ENCODE results near the gene CSTPP1. TPM values are rescaled to one million over a fixed set of nuclear protein-coding genes. Genes with fewer than 3 reads are reported as not detected.

CSTPP1 gene
- total RNA-seq, 6 experiments from 2014 or later, result 3.3 to 7.5 (median 4.6) TPM

GRCh38 chr11:47144541-47144940 is 208.0 kb downstream of the CSTPP1 start:
- H3K27me3 ChIP-seq, result no peaks in the 10 kb centered on the region
- no peak overlapping the region for H3K4me3 ChIP-seq
- H3K36me3 ChIP-seq, result no peaks in the 10 kb centered on the region
- no peaks in the 10 kb centered on the region for H3K9me3 ChIP-seq
- no peaks in the 10 kb centered on the region for H3K4me1 ChIP-seq
- DNase-seq, result no peak
- no peak for ATAC-seq
- no peak overlapping the region for H3K27ac ChIP-seq
- intact Hi-C loops (cut with DNase I), result loop anchor here in 1 of 2 donors (10.0 kb wide), 1 partner anchor 60 kb away; no protein-coding TSS in a partner anchor
- TF ChIP-seq CTCF (IDR thresholded peaks at IDR 0.05) (no peak), POLR2A (IDR thresholded peaks at IDR 0.05) (no peak)
- WGBS (ENCODE audit: insufficient coverage, low coverage, low lambda C conversion rate, missing lambda C conversion rate), result 84% methylated on average over 3 of the region's 3 CpGs

- Histone ChIP-seq H3K36me3 (no peaks in the 10 kb centered on the region), H3K27me3 (no peaks in the 10 kb centered on the region), H3K4me3 (no peak overlapping the region), H3K9me3 (no peaks in the 10 kb centered on the region), H3K4me1 (no peaks in the 10 kb centered on the region), H3K27ac (no peak overlapping the region)
- ATAC-seq (no peak), DNase-seq (no peak)
- no CpG with 5 or more reads among the region's 2 CpGs for WGBS (ENCODE audit: insufficient coverage, low coverage, low lambda C conversion rate, missing lambda C conversion rate)
- intact Hi-C loops (cut with DNase I), result loop anchor here in 1 of 2 donors (10.0 kb wide), 1 partner anchor 58 kb away; no protein-coding TSS in a partner anchor
- TF ChIP-seq CTCF (IDR thresholded peaks at IDR 0.05), result no peak
- TF ChIP-seq POLR2A (IDR thresholded peaks at IDR 0.05), result no peak
Observed at GRCh38 chr11:47147250-47147649, 210.7 kb downstream of the CSTPP1 start.

DNA sequence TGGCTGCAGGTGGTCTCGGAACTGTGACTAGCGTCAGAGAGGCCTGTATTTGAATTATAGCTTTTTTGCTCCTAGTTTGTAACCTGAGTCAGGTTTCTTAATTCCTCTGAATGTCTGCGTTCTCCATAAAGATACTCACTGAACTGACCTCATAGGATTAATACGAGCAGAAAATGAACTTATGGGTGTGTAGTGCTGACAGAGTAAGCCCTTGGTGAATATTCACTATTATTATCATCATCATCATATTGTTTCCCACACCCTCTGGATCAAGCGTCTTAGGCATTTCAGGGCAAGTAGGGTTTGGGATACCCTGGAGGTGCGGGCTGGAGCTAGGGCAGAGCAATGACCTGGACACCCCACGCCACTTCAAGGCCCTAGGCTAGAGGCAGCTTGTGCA is 211.1 kb downstream of the CSTPP1 start:
- ATAC-seq (no peak), DNase-seq (no peak)
- Histone ChIP-seq H3K27ac (no peak overlapping the region), H3K4me1 (no peaks in the 10 kb centered on the region), H3K36me3 (no peaks in the 10 kb centered on the region), H3K27me3 (no peaks in the 10 kb centered on the region), H3K9me3 (no peaks in the 10 kb centered on the region), H3K4me3 (no peak overlapping the region)
- WGBS (ENCODE audit: insufficient coverage, low coverage, low lambda C conversion rate, missing lambda C conversion rate), result 91% methylated on average over 3 of the region's 7 CpGs
- TF ChIP-seq POLR2A (IDR thresholded peaks at IDR 0.05) (no peak), CTCF (IDR thresholded peaks at IDR 0.05) (no peak)
- intact Hi-C loops (cut with DNase I), result loop anchor here in 1 of 2 donors (10.0 kb wide), 1 partner anchor 57 kb away; no protein-coding TSS in a partner anchor

DNA sequence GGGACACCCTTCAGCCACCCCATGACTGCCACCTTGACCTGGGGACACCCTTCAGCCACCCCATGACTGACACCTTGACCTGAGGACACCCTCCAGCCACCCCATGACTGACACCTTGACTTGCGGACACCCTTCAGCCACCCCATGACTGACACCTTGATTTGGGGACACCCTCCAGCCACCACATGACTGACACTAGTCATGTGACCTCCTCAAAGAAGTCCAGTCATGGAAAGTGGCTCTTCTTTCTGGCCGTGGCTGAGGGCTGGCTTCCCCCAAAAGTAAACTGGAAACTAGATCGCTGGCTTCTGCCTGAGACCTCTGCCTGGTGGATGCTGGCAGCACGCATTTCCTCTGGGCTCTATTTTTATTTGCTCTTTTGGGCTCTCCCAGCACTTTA is 211.7 kb downstream of the CSTPP1 start:
- Histone ChIP-seq H3K4me3 (no peak overlapping the region), H3K27me3 (no peaks in the 10 kb centered on the region), H3K9me3 (no peaks in the 10 kb centered on the region), H3K27ac (no peak overlapping the region), H3K36me3 (no peaks in the 10 kb centered on the region), H3K4me1 (no peaks in the 10 kb centered on the region)
- 60% methylated on average over 1 of the region's 4 CpGs for WGBS (ENCODE audit: insufficient coverage, low coverage, low lambda C conversion rate, missing lambda C conversion rate)
- no peak for DNase-seq
- intact Hi-C loops (cut with DNase I), result loop anchor here in 1 of 2 donors (10.0 kb wide), 1 partner anchor 57 kb away; no protein-coding TSS in a partner anchor
- no peak for ATAC-seq
- no peak for TF ChIP-seq CTCF (IDR thresholded peaks at IDR 0.05)
- no peak for TF ChIP-seq POLR2A (IDR thresholded peaks at IDR 0.05)

Data from right lobe of liver (tissue), 6 donors.